ENCODE measurements around the gene DENND10. TPM values are rescaled to one million over a fixed set of nuclear protein-coding genes. Genes with fewer than 3 reads are reported as not detected.

The DENND10 gene
- total RNA-seq, 1 donor = 102 TPM

DNA sequence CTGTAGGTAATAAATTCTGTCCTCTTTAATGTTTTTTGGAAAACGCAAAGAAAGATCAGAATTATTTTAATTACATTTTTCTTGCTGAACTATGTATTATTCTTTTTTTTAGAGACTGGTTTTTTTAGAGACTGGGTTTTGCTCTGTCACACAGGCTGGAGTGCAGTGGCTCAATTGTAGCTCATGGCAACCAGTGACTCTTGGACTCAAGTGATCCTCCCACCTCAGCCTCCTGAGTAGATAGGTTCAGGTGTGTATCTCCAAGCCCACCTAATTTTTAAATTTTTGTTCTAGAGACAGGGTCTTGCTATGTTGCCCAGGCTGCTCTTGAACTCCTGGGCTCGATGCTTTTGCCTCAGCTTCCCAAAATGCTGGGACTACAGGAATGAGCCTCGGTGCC lies 5.3 kb upstream of the DENND10 start:
- Histone ChIP-seq H3K4me1 (ENCODE audit: insufficient read depth, low read length) (no peaks in the 10 kb centered on the region), H3K36me3 (ENCODE audit: insufficient read depth, low read length) (no peaks in the 10 kb centered on the region)
- no peak for DNase-seq (ENCODE audit: insufficient read length, low spot score, missing footprints)

DNA sequence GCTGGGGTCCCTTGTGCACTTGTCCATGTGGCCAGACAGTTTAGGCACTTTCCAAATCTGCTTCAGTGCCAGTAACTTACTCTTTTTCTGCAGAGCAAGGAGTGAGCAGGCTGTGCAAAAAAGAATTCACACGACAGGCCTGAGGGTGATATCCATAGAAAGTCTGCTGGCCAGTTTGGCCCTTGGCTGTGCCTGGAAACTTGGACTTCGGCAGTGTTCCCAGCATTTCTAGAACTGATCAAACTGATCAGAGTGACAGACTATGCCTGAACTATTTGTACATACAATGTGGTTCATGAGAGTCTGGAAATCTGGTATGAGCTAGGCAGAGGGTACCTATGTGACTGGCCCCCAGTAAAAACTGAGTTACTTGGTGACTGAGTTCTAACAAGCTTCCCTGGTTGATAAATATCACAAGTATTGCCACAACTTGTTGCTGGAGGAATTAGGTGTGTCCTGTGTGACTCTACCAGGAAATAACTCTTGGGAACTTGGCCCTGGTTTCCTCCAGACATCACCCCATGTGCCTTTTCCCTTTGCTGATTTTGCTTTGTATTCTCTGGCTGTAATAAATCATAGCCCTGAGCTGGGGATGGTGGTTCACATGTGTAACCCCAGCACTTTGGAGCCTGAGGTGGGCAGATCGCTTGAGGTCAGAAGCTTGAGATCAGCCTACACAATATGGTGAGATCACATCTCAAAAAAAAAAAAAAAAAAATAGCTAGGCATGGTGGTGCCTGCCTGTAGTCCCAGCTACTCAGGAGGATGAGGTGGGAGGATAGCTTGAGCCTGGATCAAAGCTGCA lies 3.3 kb upstream of the DENND10 start:
- Histone ChIP-seq H3K36me3 (ENCODE audit: insufficient read depth, low read length) (no peaks in the 10 kb centered on the region), H3K4me3 (ENCODE audit: insufficient read depth, low read length) (no peak overlapping the region), H3K79me2 (ENCODE audit: insufficient read depth, low read length) (peaks cover 12% of the 10 kb centered on the region), H2AFZ (ENCODE audit: low read length) (peak overlapping the region; percentile 15), H4K20me1 (ENCODE audit: insufficient read depth, low read length) (no peaks in the 10 kb centered on the region), H3K9me3 (ENCODE audit: low read depth, low read length) (no peaks in the 10 kb centered on the region), H3K4me2 (ENCODE audit: insufficient read depth, low read length) (no peak overlapping the region), H3K27me3 (ENCODE audit: insufficient read depth, low read length) (no peaks in the 10 kb centered on the region), H3K27ac (ENCODE audit: low read depth, low read length) (no peak overlapping the region), H3K4me1 (ENCODE audit: insufficient read depth, low read length) (peaks cover 10% of the 10 kb centered on the region)
- TF ChIP-seq CTCF (IDR thresholded peaks at IDR 0.05; ENCODE audit: extremely low read depth, low read depth, low read length) = no peak
- no peak for DNase-seq (ENCODE audit: insufficient read length, low spot score, missing footprints)

More for the DNA sequence above, 5.3 kb upstream of the DENND10 start:
- no peaks in the 10 kb centered on the region for H3K9me3 ChIP-seq (ENCODE audit: low read depth, low read length)
- H3K4me3 ChIP-seq (ENCODE audit: insufficient read depth, low read length) = no peak overlapping the region
- H4K20me1 ChIP-seq (ENCODE audit: insufficient read depth, low read length) = no peaks in the 10 kb centered on the region
- H3K79me2 ChIP-seq (ENCODE audit: insufficient read depth, low read length) = no peaks in the 10 kb centered on the region
- no peak overlapping the region for H2AFZ ChIP-seq (ENCODE audit: low read length)
- no peak overlapping the region for H3K27ac ChIP-seq (ENCODE audit: low read depth, low read length)
- H3K27me3 ChIP-seq (ENCODE audit: insufficient read depth, low read length) = no peaks in the 10 kb centered on the region
- no peak overlapping the region for H3K4me2 ChIP-seq (ENCODE audit: insufficient read depth, low read length)
- TF ChIP-seq CTCF (IDR thresholded peaks at IDR 0.05; ENCODE audit: extremely low read depth, low read depth, low read length) = no peak

GRCh38 chr10:119101366-119102098 lies 2.4 kb upstream of the DENND10 start:
- no peaks in the 10 kb centered on the region for H3K9me3 ChIP-seq (ENCODE audit: low read depth, low read length)
- peaks cover 11% of the 10 kb centered on the region for H3K4me1 ChIP-seq (ENCODE audit: insufficient read depth, low read length)
- H3K4me2 ChIP-seq (ENCODE audit: insufficient read depth, low read length) = no peak overlapping the region
- DNase-seq (ENCODE audit: insufficient read length, low spot score, missing footprints) = no peak
- no peak overlapping the region for H2AFZ ChIP-seq (ENCODE audit: low read length)
- H3K4me3 ChIP-seq (ENCODE audit: insufficient read depth, low read length) = no peak overlapping the region
- H4K20me1 ChIP-seq (ENCODE audit: insufficient read depth, low read length) = no peaks in the 10 kb centered on the region
- no peak overlapping the region for H3K27ac ChIP-seq (ENCODE audit: low read depth, low read length)
- H3K36me3 ChIP-seq (ENCODE audit: insufficient read depth, low read length) = no peaks in the 10 kb centered on the region
- no peak for TF ChIP-seq CTCF (IDR thresholded peaks at IDR 0.05; ENCODE audit: extremely low read depth, low read depth, low read length)
- peaks cover 21% of the 10 kb centered on the region for H3K79me2 ChIP-seq (ENCODE audit: insufficient read depth, low read length)
- no peaks in the 10 kb centered on the region for H3K27me3 ChIP-seq (ENCODE audit: insufficient read depth, low read length)
